GM13977 (cell line): ENCODE data around the gene MLLT10.

Experiments
- DNase-seq: peaks from one replicate; pipeline ENCODE4 v3.0.0; 2012; ENCODE audit warnings: low spot score
- CTCF ChIP-seq: IDR thresholded peaks from 2 replicates; pipeline ENCODE4 v1.5.1; 2012; ENCODE audit warnings: mild to moderate bottlenecking, control low read depth; ENCODE audit not compliant: insufficient read depth; ENCODE audit errors: extremely low read depth, missing control alignments
- in situ Hi-C: fragments of 300-500 bp; cut with MboI; formaldehyde crosslinking; loops from one replicate; pipeline ENCODE4 v1.12.0; 2022; ENCODE audit warnings: low sequenced_read_pairs, low pct_unique_long_range_greater_than_20kb, mixed read lengths, inconsistent platforms; ENCODE audit not compliant: unreplicated experiment

Gene MLLT10

GRCh38 chr10:21501091-21501490, 32.9 kb upstream of the MLLT10 start:
- in situ Hi-C loops: no loop called here
- no peak for DNase-seq
- TF ChIP-seq CTCF: no peak

DNA sequence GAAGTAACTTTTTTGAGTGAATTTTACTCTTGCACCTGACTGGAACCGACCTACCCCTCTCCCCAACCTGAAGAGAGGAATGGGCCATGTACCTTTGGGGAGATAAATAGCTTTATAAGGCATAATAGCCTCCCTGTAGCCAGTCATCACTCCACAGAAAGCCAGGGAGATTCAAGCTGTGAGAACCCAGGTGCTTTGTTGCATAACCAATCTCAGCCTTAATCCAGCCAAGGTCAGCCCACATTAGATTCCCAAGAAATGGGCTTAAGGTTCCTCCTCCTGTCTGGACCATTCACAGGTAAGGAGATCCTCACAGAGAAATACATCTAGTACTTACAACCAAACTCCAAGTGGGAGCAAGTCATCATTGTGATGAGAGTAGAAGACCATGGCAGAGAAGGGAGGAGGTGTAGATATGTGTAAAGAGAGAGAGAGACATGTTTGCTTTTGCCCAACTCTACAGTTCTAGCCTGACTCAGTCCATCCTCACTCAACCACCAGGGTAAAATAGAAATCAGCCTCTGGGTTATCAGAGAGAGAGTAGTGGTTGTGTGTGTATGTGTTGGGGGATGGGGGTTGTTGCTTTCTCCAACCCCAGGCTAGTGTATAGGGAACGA, 32.2 kb upstream of the MLLT10 start:
- in situ Hi-C loops: no loop called here
- no peak for DNase-seq
- no peak for TF ChIP-seq CTCF

- TF ChIP-seq CTCF: no peak
- in situ Hi-C loops: no loop called here
- no peak for DNase-seq
These were observed 31.7 kb upstream of the MLLT10 start for GRCh38 chr10:21502348-21502740.

GRCh38 chr10:21503542-21503941, 30.5 kb upstream of the MLLT10 start:
- DNase-seq: no peak
- TF ChIP-seq CTCF: no peak
- in situ Hi-C loops: no loop called here

DNA sequence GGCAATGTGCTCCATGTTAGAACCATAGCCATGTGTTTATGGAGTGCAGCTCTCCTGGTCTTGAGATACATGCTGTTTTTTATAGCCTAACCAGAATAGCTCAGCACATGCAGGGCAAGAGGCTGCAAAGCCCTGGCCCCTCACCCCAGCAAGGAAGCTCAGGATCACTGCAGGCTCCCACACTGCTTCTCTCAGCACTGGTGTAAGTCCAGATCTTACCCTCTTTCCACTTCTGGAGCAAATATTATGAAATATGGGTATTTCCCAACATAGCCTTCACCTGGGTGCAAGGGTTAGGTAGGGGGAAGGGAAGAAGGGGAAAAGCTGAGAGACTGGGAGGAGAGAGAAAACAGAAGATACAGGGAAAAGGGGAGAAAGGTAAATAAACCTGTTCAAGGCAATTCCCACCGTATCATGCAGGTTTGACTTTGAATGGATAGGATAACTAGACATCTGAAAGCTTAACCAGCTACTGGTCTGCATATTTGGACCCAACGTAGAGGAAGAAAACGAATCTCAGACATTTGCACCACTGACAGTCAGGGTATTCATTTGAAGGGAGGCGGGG, 28.2 kb upstream of the MLLT10 start:
- in situ Hi-C loops: no loop called here
- no peak for DNase-seq
- TF ChIP-seq CTCF: no peak

- no peak for TF ChIP-seq CTCF
- no peak for DNase-seq
- in situ Hi-C loops: no loop called here
These were observed 27.7 kb upstream of the MLLT10 start for GRCh38 chr10:21506351-21506750.

DNA sequence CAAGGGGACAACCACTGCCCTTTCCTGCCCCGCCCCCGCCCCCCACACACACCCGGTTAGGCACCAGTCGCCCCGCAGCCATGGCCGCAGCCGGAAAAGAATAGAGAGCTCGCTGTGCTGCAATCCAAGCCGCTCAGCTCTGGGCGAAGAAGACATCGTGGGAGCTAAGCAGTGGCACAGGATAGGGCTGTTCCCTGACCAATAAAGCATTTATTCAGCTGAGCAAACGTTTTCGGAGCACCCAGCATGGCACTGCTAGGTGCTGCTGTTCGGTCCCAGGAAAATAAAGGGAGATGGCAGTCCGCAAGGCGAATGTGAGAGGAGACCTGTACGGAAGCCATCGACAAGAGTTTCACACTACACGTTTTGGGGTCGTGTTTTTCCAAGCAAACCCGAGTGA, 26.9 kb upstream of the MLLT10 start:
- no peak for TF ChIP-seq CTCF
- DNase-seq: no peak
- in situ Hi-C loops: no loop called here
